Thoracic aorta (tissue), 2 donors: Measurements from ENCODE around the gene PACSIN2. TPM values are rescaled to one million over a fixed set of nuclear protein-coding genes. Genes with fewer than 3 reads are reported as not detected.

Source experiments
- ATAC-seq: fragments of 150-250 bp; one replicate; pipeline ENCODE4 v1.8.0; 2017; ENCODE audit warnings: low read depth; ENCODE audit not compliant: insufficient number of reproducible peaks, low FRiP score
- DNase-seq: peaks from one replicate; pipeline ENCODE4 v3.0.0-alpha.2; 2020; ENCODE audit warnings: low spot score
- H3K27ac ChIP-seq, 2 donors: fragments of 200-600 bp; sonication (generic); 1 replicate in 1 of 2; 2 replicates in 1 of 2; pipeline ENCODE4 v1.5.1; 2016; ENCODE audit warnings: mild to moderate bottlenecking in 2 of 2, moderate library complexity in 2 of 2
- H3K27me3 ChIP-seq: fragments of 200-600 bp; sonication (generic); replicated peaks from 2 replicates; pipeline ENCODE4 v1.6.0; 2016; ENCODE audit warnings: mild to moderate bottlenecking; ENCODE audit not compliant: insufficient read depth
- H3K36me3 ChIP-seq: fragments of 200-600 bp; sonication (generic); one replicate; pipeline ENCODE4 v1.5.1; 2016
- H3K4me1 ChIP-seq, 2 donors: fragments of 200-600 bp; sonication (generic); 1 replicate in 1 of 2; 2 replicates in 1 of 2; pipeline versions ENCODE4 v1.5.1 to v1.6.0; 2016; ENCODE audit warnings: low read depth in 2 of 2, mild to moderate bottlenecking in 1 of 2; ENCODE audit not compliant: control insufficient read depth in 1 of 2
- H3K4me3 ChIP-seq: fragments of 200-600 bp; sonication (generic); 2 replicates; pipeline ENCODE4 v1.5.1; 2016; ENCODE audit warnings: mild to moderate bottlenecking
- H3K9me3 ChIP-seq: fragments of 200-600 bp; sonication (generic); 2 replicates; pipeline ENCODE4 v1.5.1; 2016
- total RNA-seq, 2 donors: library from RNA; depleted of rRNA; stranded (reverse); fragments of >200 nt; gene quantifications; one replicate each; pipeline versions ENCODE4 v1.1.0 to v1.2.3, GENCODE V29; 2016
- TF ChIP-seq, protein P1 (sequence below): fragments of 200-600 bp; sonication (generic); IDR thresholded peaks from one replicate; pipeline ENCODE4 v1.5.1; 2019; ENCODE audit warnings: antibody characterized with exemption

PACSIN2 gene
- total RNA-seq, 2 donors from 2014 or later, result 135 to 155 TPM

DNA sequence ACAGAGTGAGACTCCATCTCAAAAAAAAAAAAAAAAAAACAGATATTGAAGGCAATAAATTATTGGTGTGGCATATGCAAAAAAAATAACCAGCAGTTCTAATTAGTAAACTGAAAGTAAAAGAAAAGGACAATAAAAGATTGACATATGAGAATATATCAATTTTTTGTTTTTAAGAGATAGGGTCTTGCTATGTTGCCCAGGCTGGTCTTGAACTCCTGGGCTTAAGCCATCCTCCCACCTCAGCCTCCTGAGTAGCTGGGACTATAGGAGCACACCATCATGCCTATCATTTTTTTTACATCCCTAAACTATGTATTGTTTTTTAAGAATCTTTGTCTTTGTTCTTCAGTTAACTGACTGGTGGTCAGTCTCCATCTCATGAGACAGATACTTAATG lies 31.5 kb downstream of the PACSIN2 start:
- DNase-seq, result no peak
- Histone ChIP-seq H3K9me3 (no peaks in the 10 kb centered on the region), H3K36me3 (no peaks in the 10 kb centered on the region), H3K27ac (no peak overlapping the region), H3K4me3 (no peak overlapping the region), H3K4me1 (peaks cover 9 to 48% of the 10 kb centered on the region in 2 donors), H3K27me3 (no peaks in the 10 kb centered on the region)
- ATAC-seq, result no peak
- TF ChIP-seq, protein P1, sequence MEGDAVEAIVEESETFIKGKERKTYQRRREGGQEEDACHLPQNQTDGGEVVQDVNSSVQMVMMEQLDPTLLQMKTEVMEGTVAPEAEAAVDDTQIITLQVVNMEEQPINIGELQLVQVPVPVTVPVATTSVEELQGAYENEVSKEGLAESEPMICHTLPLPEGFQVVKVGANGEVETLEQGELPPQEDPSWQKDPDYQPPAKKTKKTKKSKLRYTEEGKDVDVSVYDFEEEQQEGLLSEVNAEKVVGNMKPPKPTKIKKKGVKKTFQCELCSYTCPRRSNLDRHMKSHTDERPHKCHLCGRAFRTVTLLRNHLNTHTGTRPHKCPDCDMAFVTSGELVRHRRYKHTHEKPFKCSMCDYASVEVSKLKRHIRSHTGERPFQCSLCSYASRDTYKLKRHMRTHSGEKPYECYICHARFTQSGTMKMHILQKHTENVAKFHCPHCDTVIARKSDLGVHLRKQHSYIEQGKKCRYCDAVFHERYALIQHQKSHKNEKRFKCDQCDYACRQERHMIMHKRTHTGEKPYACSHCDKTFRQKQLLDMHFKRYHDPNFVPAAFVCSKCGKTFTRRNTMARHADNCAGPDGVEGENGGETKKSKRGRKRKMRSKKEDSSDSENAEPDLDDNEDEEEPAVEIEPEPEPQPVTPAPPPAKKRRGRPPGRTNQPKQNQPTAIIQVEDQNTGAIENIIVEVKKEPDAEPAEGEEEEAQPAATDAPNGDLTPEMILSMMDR, result no peak

GRCh38 chr22:42979606-42980005 lies 35.3 kb downstream of the PACSIN2 start:
- no peaks in the 10 kb centered on the region for H3K27me3 ChIP-seq

GRCh38 chr22:42978453-42979103 lies 36.4 kb downstream of the PACSIN2 start:
- peak overlapping the region; percentile 41 to 57 for H3K27ac ChIP-seq

More at GRCh38 chr22:42979606-42980005, 35.3 kb downstream of the PACSIN2 start:
- ATAC-seq, result no peak
- Histone ChIP-seq H3K4me3 (no peak overlapping the region), H3K9me3 (no peaks in the 10 kb centered on the region), H3K27ac (no peak overlapping the region), H3K36me3 (no peaks in the 10 kb centered on the region), H3K4me1 (peaks cover 13 to 45% of the 10 kb centered on the region in 2 donors)
- no peak for DNase-seq
- TF ChIP-seq, protein P1, result no peak

DNA sequence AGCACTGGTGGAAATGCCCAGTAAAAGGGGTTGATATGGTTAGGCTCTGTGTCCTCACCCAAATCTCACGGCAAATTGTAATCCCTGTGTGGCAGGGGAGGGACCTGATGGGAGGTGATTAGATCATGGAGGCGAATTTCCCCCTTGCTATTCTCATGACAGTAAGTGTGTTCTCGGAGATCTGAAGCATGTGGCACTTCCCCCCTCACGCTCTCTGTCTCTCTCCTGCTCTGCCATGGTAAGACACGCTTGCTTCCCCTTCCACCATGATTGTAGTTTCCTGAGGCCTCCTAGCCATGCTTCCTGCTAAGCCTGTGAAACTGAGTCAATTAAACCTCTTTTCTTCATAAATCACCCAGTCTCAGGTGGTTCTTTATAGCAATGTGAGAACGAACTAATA lies 37.4 kb downstream of the PACSIN2 start:
- H3K27ac ChIP-seq, result no peak overlapping the region
- no peak for DNase-seq
- H3K36me3 ChIP-seq, result no peaks in the 10 kb centered on the region
- no peak for ATAC-seq
- H3K9me3 ChIP-seq, result no peaks in the 10 kb centered on the region
- H3K4me1 ChIP-seq, result peaks cover 23 to 62% of the 10 kb centered on the region in 2 donors
- H3K4me3 ChIP-seq, result no peak overlapping the region
- no peaks in the 10 kb centered on the region for H3K27me3 ChIP-seq
- TF ChIP-seq, protein P1, result no peak

More at GRCh38 chr22:42978453-42979103, 36.4 kb downstream of the PACSIN2 start:
- Histone ChIP-seq H3K4me1 (peaks cover 18 to 52% of the 10 kb centered on the region in 2 donors), H3K4me3 (no peak overlapping the region), H3K36me3 (no peaks in the 10 kb centered on the region), H3K9me3 (no peaks in the 10 kb centered on the region), H3K27me3 (no peaks in the 10 kb centered on the region)
- ATAC-seq, result no peak
- TF ChIP-seq, protein P1, result no peak
- DNase-seq, result no peak

GRCh38 chr22:42976217-42976933 lies 38.6 kb downstream of the PACSIN2 start:
- no peak for ATAC-seq
- H3K4me1 ChIP-seq, result peaks cover 23 to 63% of the 10 kb centered on the region in 2 donors
- no peak for DNase-seq
- H3K27ac ChIP-seq, result no peak overlapping the region
- no peaks in the 10 kb centered on the region for H3K9me3 ChIP-seq
- TF ChIP-seq, protein P1, result no peak
- H3K27me3 ChIP-seq, result no peaks in the 10 kb centered on the region
- no peak overlapping the region for H3K4me3 ChIP-seq
- no peaks in the 10 kb centered on the region for H3K36me3 ChIP-seq
